ENCODE results near the gene CCNF. TPM values are rescaled to one million over a fixed set of nuclear protein-coding genes. Genes with fewer than 3 reads are reported as not detected.

The CCNF gene
- total RNA-seq, 1 experiment from 2014 or later: 76.1 TPM

- no peaks in the 10 kb centered on the region for H3K4me1 ChIP-seq (ENCODE audit: insufficient read depth, low read length, poor library complexity, severe bottlenecking)
These were observed 60.3 kb downstream of the CCNF start for GRCh38 chr16:2489581-2489980.

DNA sequence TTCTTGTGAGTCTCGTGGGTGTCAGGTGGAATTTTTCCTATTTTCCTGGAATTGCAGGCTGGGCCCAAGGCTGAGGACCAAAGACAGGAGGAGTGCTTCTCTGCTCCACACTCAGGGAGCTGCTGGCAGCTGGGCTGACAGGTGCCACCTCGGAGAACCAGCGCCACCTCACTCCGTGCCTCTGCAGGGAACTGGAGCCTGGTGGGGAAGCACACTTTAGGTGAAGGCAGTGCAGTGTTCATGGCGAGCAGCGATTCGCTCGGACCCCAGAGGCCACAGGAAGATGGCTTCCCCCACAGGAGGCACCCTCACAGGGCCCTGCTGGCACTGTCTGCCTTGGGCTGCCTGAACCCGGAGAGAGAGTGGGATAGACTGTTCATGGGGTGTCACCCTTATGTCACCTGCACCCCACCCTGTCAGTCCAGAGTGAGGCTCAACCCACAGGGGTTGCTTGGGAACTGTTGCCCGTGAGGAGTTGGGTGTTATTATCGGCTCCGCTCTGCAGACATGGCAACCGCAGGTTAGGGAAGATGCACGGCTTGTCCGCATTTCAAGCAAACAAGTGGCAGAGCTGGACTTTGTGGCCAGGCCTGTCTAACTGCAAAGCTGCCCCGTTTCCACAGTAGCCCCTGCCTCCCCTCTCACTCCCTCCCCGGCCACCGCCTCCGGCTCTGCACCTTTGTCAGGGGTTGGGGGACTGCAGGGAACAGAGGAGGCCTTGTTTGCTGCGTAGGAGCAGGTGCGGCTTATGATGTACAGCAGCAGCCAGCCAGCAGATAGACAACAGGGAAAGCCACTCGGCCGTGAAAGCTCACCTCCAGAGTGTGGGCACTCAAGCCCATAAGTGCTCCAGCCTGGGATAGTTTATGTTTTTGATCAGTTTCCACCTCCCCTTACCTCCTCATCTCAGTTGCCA lies 61.2 kb downstream of the CCNF start:
- no peak for DNase-seq (ENCODE audit: low spot score)
- Histone ChIP-seq H3K4me1 (ENCODE audit: insufficient read depth, low read length, poor library complexity, severe bottlenecking) (no peaks in the 10 kb centered on the region), H3K36me3 (ENCODE audit: insufficient read depth, low read length, poor library complexity, severe bottlenecking) (no peaks in the 10 kb centered on the region), H3K9me3 (ENCODE audit: low read depth, low read length, poor library complexity, severe bottlenecking) (no peaks in the 10 kb centered on the region), H3K27ac (ENCODE audit: low read depth, low read length, poor library complexity, severe bottlenecking) (no peak overlapping the region), H3K4me3 (ENCODE audit: low read depth, low read length, poor library complexity, severe bottlenecking) (no peak overlapping the region), H3K27me3 (replicated peaks; ENCODE audit: insufficient read depth, low read depth, low read length, poor library complexity) (no peaks in the 10 kb centered on the region)
- no TSS peak for BruUV-seq (replicated peaks)
- TF ChIP-seq EZH2 (IDR thresholded peaks at IDR 0.05; ENCODE audit: borderline replicate concordance, low read depth, low read length, poor library complexity, severe bottlenecking): no peak
- TF ChIP-seq, protein P1, sequence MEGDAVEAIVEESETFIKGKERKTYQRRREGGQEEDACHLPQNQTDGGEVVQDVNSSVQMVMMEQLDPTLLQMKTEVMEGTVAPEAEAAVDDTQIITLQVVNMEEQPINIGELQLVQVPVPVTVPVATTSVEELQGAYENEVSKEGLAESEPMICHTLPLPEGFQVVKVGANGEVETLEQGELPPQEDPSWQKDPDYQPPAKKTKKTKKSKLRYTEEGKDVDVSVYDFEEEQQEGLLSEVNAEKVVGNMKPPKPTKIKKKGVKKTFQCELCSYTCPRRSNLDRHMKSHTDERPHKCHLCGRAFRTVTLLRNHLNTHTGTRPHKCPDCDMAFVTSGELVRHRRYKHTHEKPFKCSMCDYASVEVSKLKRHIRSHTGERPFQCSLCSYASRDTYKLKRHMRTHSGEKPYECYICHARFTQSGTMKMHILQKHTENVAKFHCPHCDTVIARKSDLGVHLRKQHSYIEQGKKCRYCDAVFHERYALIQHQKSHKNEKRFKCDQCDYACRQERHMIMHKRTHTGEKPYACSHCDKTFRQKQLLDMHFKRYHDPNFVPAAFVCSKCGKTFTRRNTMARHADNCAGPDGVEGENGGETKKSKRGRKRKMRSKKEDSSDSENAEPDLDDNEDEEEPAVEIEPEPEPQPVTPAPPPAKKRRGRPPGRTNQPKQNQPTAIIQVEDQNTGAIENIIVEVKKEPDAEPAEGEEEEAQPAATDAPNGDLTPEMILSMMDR (conservative IDR thresholded peaks at IDR 0.05; ENCODE audit: low read depth, low read length): no peak
- CTCF ChIA-PET: no interaction called here
- POLR2A ChIA-PET (ENCODE audit: low non-redundant PET): no interaction called here
- intact Hi-C loops (cut with micrococcal nuclease; ENCODE audit: unreplicated experiment): no loop called here

More at GRCh38 chr16:2489581-2489980, 60.3 kb downstream of the CCNF start:
- Histone ChIP-seq H3K9me3 (ENCODE audit: low read depth, low read length, poor library complexity, severe bottlenecking) (no peaks in the 10 kb centered on the region), H3K4me3 (ENCODE audit: low read depth, low read length, poor library complexity, severe bottlenecking) (no peak overlapping the region), H3K27ac (ENCODE audit: low read depth, low read length, poor library complexity, severe bottlenecking) (no peak overlapping the region), H3K36me3 (ENCODE audit: insufficient read depth, low read length, poor library complexity, severe bottlenecking) (no peaks in the 10 kb centered on the region), H3K27me3 (replicated peaks; ENCODE audit: insufficient read depth, low read depth, low read length, poor library complexity) (no peaks in the 10 kb centered on the region)
- ChIA-PET CTCF (no interaction called here), POLR2A (ENCODE audit: low non-redundant PET) (no interaction called here)
- DNase-seq (ENCODE audit: low spot score): no peak
- TF ChIP-seq, protein P1 (conservative IDR thresholded peaks at IDR 0.05; ENCODE audit: low read depth, low read length): no peak
- TF ChIP-seq EZH2 (IDR thresholded peaks at IDR 0.05; ENCODE audit: borderline replicate concordance, low read depth, low read length, poor library complexity, severe bottlenecking): no peak
- intact Hi-C loops (cut with micrococcal nuclease; ENCODE audit: unreplicated experiment): no loop called here
- no TSS peak for BruUV-seq (replicated peaks)

GRCh38 chr16:2492292-2492691 lies 63.0 kb downstream of the CCNF start:
- no TSS peak for BruUV-seq (replicated peaks)
- no peak for DNase-seq (ENCODE audit: low spot score)
- Histone ChIP-seq H3K36me3 (ENCODE audit: insufficient read depth, low read length, poor library complexity, severe bottlenecking) (no peaks in the 10 kb centered on the region), H3K27me3 (replicated peaks; ENCODE audit: insufficient read depth, low read depth, low read length, poor library complexity) (no peaks in the 10 kb centered on the region), H3K27ac (ENCODE audit: low read depth, low read length, poor library complexity, severe bottlenecking) (no peak overlapping the region), H3K9me3 (ENCODE audit: low read depth, low read length, poor library complexity, severe bottlenecking) (no peaks in the 10 kb centered on the region), H3K4me1 (ENCODE audit: insufficient read depth, low read length, poor library complexity, severe bottlenecking) (no peaks in the 10 kb centered on the region), H3K4me3 (ENCODE audit: low read depth, low read length, poor library complexity, severe bottlenecking) (no peak overlapping the region)
- intact Hi-C loops (cut with micrococcal nuclease; ENCODE audit: unreplicated experiment): no loop called here
- ChIA-PET POLR2A (ENCODE audit: low non-redundant PET) (no interaction called here), CTCF (no interaction called here)
- TF ChIP-seq, protein P1 (conservative IDR thresholded peaks at IDR 0.05; ENCODE audit: low read depth, low read length): no peak
- no peak for TF ChIP-seq EZH2 (IDR thresholded peaks at IDR 0.05; ENCODE audit: borderline replicate concordance, low read depth, low read length, poor library complexity, severe bottlenecking)

Data from A673 (cell line).